D721Med (cell line): Measurements from ENCODE around the gene ELL.

Experiments used
- DNase-seq: peaks from one replicate; pipeline ENCODE4 v3.0.0; 2011; ENCODE audit warnings: low spot score; ENCODE audit not compliant: insufficient read length
- FAIRE-seq: peaks from 2 replicates; lab custom pipeline; 2011; peaks lifted over from hg19 to GRCh38; lab: Jason Lieb, UNC
- CTCF ChIP-seq: IDR thresholded peaks from 2 replicates; pipeline ENCODE4 v1.5.1; 2012; ENCODE audit warnings: mild to moderate bottlenecking, control low read depth; ENCODE audit not compliant: insufficient read depth; ENCODE audit errors: missing control alignments

The ELL gene

GRCh38 chr19:18499055-18499775, 22.7 kb downstream of the ELL start:
- DNase-seq: no peak
- no peak for TF ChIP-seq CTCF
- FAIRE-seq: no peak

DNA sequence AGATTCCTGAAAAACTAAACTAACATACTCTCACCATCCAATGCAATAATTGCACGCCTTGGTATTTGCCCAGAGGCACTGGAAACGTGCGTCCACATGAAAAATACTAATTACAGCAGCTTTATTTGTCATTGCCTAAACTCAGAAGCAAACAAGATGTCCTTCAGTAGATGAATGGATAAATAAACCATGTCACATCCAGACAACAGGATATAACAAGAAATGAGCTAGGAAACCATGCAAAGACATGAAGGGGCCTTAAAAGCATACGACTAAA, 25.0 kb downstream of the ELL start:
- no peak for TF ChIP-seq CTCF
- FAIRE-seq (no peak), DNase-seq (no peak)

GRCh38 chr19:18496167-18496979, 25.5 kb downstream of the ELL start:
- DNase-seq: no peak
- TF ChIP-seq CTCF: no peak
- no peak for FAIRE-seq

GRCh38 chr19:18495204-18495911, 26.5 kb downstream of the ELL start:
- DNase-seq: no peak
- TF ChIP-seq CTCF: no peak
- FAIRE-seq: no peak

GRCh38 chr19:18494267-18494607, 27.6 kb downstream of the ELL start:
- TF ChIP-seq CTCF: no peak
- FAIRE-seq (no peak), DNase-seq (no peak)

GRCh38 chr19:18493440-18494266, 28.2 kb downstream of the ELL start:
- no peak for FAIRE-seq
- no peak for DNase-seq
- no peak for TF ChIP-seq CTCF
